Erythroblast (primary cell): Measurements from ENCODE around the gene NELL1.

ENCODE experiments used
- GATA1 ChIP-seq: IDR thresholded peaks from 2 replicates; pipeline ENCODE4 v1.6.1; 2011; ENCODE audit warnings: low read depth, mild to moderate bottlenecking, control low read depth, low read length, moderate library complexity
- POLR2A ChIP-seq: IDR thresholded peaks from 2 replicates; pipeline ENCODE4 v1.6.1; 2011; ENCODE audit warnings: mild to moderate bottlenecking, low read length

DNA sequence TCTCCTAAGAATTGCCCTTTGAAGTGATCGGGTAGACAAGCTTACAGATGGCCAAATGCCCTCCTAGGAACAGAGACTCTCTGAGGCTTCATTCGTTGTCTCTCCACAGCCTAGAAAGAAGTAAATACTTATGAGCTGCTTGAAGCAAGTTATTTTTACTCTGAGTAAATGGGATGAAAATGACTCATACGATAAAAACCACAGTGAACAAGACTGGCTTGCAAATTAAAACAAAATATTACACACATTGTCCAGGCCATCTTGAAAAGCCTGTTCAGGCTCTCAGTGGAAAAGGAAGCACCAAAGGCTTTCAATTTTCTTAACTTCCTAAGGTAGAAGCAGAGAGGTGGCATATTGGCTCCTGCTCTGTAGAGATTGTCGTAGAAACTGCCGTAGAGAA, 294.2 kb downstream of the NELL1 start:
- TF ChIP-seq POLR2A: no peak
- TF ChIP-seq GATA1: no peak
